ENCODE results near the gene ABCA8. TPM values are rescaled to one million over a fixed set of nuclear protein-coding genes. Genes with fewer than 3 reads are reported as not detected.

The ABCA8 gene
- total and polyA plus RNA-seq, 2 experiments from 2014 or later = not detected

- Histone ChIP-seq H3K4me2 (no peak overlapping the region), H3F3A (replicated peaks; ENCODE audit: low read depth) (no peaks in the 10 kb centered on the region), H4K20me1 (replicated peaks; ENCODE audit: insufficient read depth) (no peaks in the 10 kb centered on the region), H3K36me3 (ENCODE audit: insufficient read depth) (no peaks in the 10 kb centered on the region), H3K79me2 (replicated peaks; ENCODE audit: insufficient read depth) (no peaks in the 10 kb centered on the region), H3K9me2 (ENCODE audit: insufficient read depth) (no peaks in the 10 kb centered on the region), H3K4me3 (no peak overlapping the region), H3K27me3 (ENCODE audit: insufficient read depth) (no peaks in the 10 kb centered on the region), H3K27ac (ENCODE audit: low read depth) (no peak overlapping the region), H2AFZ (no peak overlapping the region), H3K4me1 (ENCODE audit: insufficient read depth) (no peaks in the 10 kb centered on the region)
- peak; percentile 4 for DNase-seq (ENCODE audit: low spot score)
- H3K27ac Mint-ChIP-seq = no peak overlapping the region
- ATAC-seq = no peak
- H3K4me1 Mint-ChIP-seq = peaks cover 4% of the 10 kb centered on the region; the same call in 2 of the 3 replicates
- TF ChIP-seq ZNF331 (CRISPR knock-in tag; IDR thresholded peaks at IDR 0.05; ENCODE audit: low read depth) = no peak
- no peak for TF ChIP-seq JUNB (IDR thresholded peaks at IDR 0.05; ENCODE audit: unreplicated experiment)
- TF ChIP-seq CREB1 (CRISPR knock-in tag; IDR thresholded peaks at IDR 0.05; ENCODE audit: low read depth) = no peak
- TF ChIP-seq ZNF462 (CRISPR knock-in tag; IDR thresholded peaks at IDR 0.05) = no peak
- no peak for TF ChIP-seq EZH2phosphoT487 (IDR thresholded peaks at IDR 0.05; ENCODE audit: unreplicated experiment)
- no peak for TF ChIP-seq NANOG (IDR thresholded peaks at IDR 0.05; ENCODE audit: borderline replicate concordance)
- no peak for TF ChIP-seq CTCF (conservative IDR thresholded peaks at IDR 0.05; ENCODE audit: low read depth in 2 of 2)
- TF ChIP-seq STAT1 (IDR thresholded peaks at IDR 0.05; ENCODE audit: unreplicated experiment) = no peak
- no peak for TF ChIP-seq POLR2AphosphoS5 (IDR thresholded peaks at IDR 0.05; ENCODE audit: low read depth)
- no peak for TF ChIP-seq ZNF114 (CRISPR knock-in tag; IDR thresholded peaks at IDR 0.05)
- no peak for TF ChIP-seq EZH2 (IDR thresholded peaks at IDR 0.05; ENCODE audit: low read depth, unreplicated experiment)
- TF ChIP-seq ETS1 (IDR thresholded peaks at IDR 0.05) = no peak
- TF ChIP-seq REST (IDR thresholded peaks at IDR 0.05; ENCODE audit: unreplicated experiment) = no peak
- no peaks in the 10 kb centered on the region for H3K27me3 Mint-ChIP-seq (ENCODE audit: insufficient read depth, low read depth, poor library complexity)
- no peak overlapping the region for H3K4me3 Mint-ChIP-seq
- H3K36me3 Mint-ChIP-seq (ENCODE audit: low read depth) = no peaks in the 10 kb centered on the region
- H3K9me3 Mint-ChIP-seq = no peaks in the 10 kb centered on the region
Observed at GRCh38 chr17:68867759-68868516, 87.3 kb downstream of the ABCA8 start.

All from GM23338 (cell line).